Chondrocyte (in vitro differentiated cells): ENCODE results near the gene UBA1. TPM values are rescaled to one million over a fixed set of nuclear protein-coding genes. Genes with fewer than 3 reads are reported as not detected.

ENCODE experiments used
- DNase-seq: peaks from one replicate; pipeline ENCODE4 v3.0.0; 2021; ENCODE audit warnings: mixed read lengths, low spot score
- H3K27ac Mint-ChIP-seq: one replicate; pipeline ENCODE4 v1.8.0; 2021; ENCODE audit warnings: mild to moderate bottlenecking, moderate library complexity, mixed read lengths; ENCODE audit not compliant: unreplicated experiment
- H3K27me3 Mint-ChIP-seq: 2 replicates; pipeline ENCODE4 v1.8.0; 2021; ENCODE audit warnings: low read depth, mixed read lengths
- H3K36me3 Mint-ChIP-seq: 2 replicates; pipeline ENCODE4 v1.8.0; 2021; ENCODE audit warnings: low read depth, mixed read lengths
- H3K4me1 Mint-ChIP-seq: 2 replicates; pipeline ENCODE4 v1.8.0; 2021; ENCODE audit warnings: low read depth, mild to moderate bottlenecking, mixed read lengths
- H3K4me3 Mint-ChIP-seq: one replicate; pipeline ENCODE4 v1.8.0; 2021; ENCODE audit warnings: mild to moderate bottlenecking, moderate library complexity, mixed read lengths; ENCODE audit not compliant: unreplicated experiment
- H3K9me3 Mint-ChIP-seq: 2 replicates; pipeline ENCODE4 v1.8.0; 2021; ENCODE audit warnings: low read depth, mixed read lengths
- total RNA-seq: library from RNA; stranded (reverse); gene quantifications from 3 replicates; pipeline ENCODE4 v1.2.1, GENCODE V29; 2021
- TF ChIP-seq, protein P1 (sequence below): fragments of 200-600 bp; sonication (generic); IDR thresholded peaks from 2 replicates; pipeline ENCODE4 v1.5.0; 2021; ENCODE audit warnings: antibody characterized with exemption, mild to moderate bottlenecking, moderate library complexity

UBA1 gene
- total RNA-seq, 1 donor from 2014 or later = 311 TPM

- Mint-ChIP-seq H3K4me3 (peak overlapping the region; percentile 92), H3K36me3 (peaks cover 13% of the 10 kb centered on the region), H3K27me3 (no peaks in the 10 kb centered on the region), H3K27ac (peak overlapping the region; percentile 100), H3K9me3 (no peaks in the 10 kb centered on the region), H3K4me1 (peaks cover 43% of the 10 kb centered on the region)
- DNase-seq = no peak
- TF ChIP-seq, protein P1, sequence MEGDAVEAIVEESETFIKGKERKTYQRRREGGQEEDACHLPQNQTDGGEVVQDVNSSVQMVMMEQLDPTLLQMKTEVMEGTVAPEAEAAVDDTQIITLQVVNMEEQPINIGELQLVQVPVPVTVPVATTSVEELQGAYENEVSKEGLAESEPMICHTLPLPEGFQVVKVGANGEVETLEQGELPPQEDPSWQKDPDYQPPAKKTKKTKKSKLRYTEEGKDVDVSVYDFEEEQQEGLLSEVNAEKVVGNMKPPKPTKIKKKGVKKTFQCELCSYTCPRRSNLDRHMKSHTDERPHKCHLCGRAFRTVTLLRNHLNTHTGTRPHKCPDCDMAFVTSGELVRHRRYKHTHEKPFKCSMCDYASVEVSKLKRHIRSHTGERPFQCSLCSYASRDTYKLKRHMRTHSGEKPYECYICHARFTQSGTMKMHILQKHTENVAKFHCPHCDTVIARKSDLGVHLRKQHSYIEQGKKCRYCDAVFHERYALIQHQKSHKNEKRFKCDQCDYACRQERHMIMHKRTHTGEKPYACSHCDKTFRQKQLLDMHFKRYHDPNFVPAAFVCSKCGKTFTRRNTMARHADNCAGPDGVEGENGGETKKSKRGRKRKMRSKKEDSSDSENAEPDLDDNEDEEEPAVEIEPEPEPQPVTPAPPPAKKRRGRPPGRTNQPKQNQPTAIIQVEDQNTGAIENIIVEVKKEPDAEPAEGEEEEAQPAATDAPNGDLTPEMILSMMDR = no peak
These were observed 38.7 kb downstream of the UBA1 start for GRCh38 chrX:47232197-47232802.

- peaks cover 46% of the 10 kb centered on the region for H3K4me1 Mint-ChIP-seq
- H3K27ac Mint-ChIP-seq = peak within 1 kb of the TSS; percentile 100
- no peak for DNase-seq
- H3K4me3 Mint-ChIP-seq = peak within 1 kb of the TSS; percentile 92
- no peaks in the 10 kb centered on the region for H3K27me3 Mint-ChIP-seq
- TF ChIP-seq, protein P1 = no peak
- peaks cover 13% of the 10 kb centered on the region for H3K36me3 Mint-ChIP-seq
- H3K9me3 Mint-ChIP-seq = no peaks in the 10 kb centered on the region
These were observed 39.2 kb downstream of the UBA1 start, which contains the start of gene USP11 for GRCh38 chrX:47232803-47233332. Gene USP11, plus strand, starts transcription at chrX:47233009. Its CDS starts 35 bp downstream, at chrX:47233044.

GRCh38 chrX:47233333-47234113 lies 39.9 kb downstream of the UBA1 start:
- peak overlapping the region; percentile 100 for H3K27ac Mint-ChIP-seq
- DNase-seq = peak; percentile 99
- H3K27me3 Mint-ChIP-seq = no peaks in the 10 kb centered on the region
- TF ChIP-seq, protein P1 = no peak
- no peaks in the 10 kb centered on the region for H3K9me3 Mint-ChIP-seq
- peaks cover 46% of the 10 kb centered on the region for H3K4me1 Mint-ChIP-seq
- peaks cover 9% of the 10 kb centered on the region for H3K36me3 Mint-ChIP-seq
- peak overlapping the region; percentile 92 for H3K4me3 Mint-ChIP-seq

DNA sequence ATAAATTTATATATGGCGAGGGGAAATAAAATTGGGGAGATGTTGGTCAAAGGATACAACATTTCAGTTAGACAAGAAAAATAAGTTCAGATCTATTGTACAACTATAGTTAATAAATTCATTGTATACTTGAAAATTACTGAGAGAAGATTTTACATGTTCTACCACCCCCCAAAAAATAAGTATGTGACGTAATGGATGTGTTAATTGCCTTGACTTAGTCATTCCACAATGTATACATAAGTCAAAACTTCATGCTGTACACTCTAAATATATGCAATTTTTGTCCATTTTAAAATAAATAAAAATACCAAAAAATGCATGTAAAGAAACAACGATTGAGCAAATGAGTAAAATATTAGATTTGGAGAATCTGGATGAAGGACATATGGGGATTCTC lies 41.0 kb downstream of the UBA1 start:
- Mint-ChIP-seq H3K36me3 (peaks cover 3% of the 10 kb centered on the region), H3K27ac (peak overlapping the region; percentile 100), H3K4me3 (peak overlapping the region; percentile 92), H3K4me1 (peaks cover 46% of the 10 kb centered on the region), H3K9me3 (no peaks in the 10 kb centered on the region), H3K27me3 (no peaks in the 10 kb centered on the region)
- TF ChIP-seq, protein P1 = no peak
- no peak for DNase-seq

GRCh38 chrX:47235691-47236103 lies 42.1 kb downstream of the UBA1 start:
- Mint-ChIP-seq H3K27me3 (no peaks in the 10 kb centered on the region), H3K4me1 (peaks cover 46% of the 10 kb centered on the region), H3K9me3 (no peaks in the 10 kb centered on the region), H3K4me3 (peak overlapping the region; percentile 9), H3K27ac (peak overlapping the region; percentile 13), H3K36me3 (peaks cover 9% of the 10 kb centered on the region)
- no peak for DNase-seq
- TF ChIP-seq, protein P1 = no peak
